OCI-LY3 (cell line): ENCODE data around the gene C5.

Source experiments
- EZH2phosphoT487 ChIP-seq: fragments of 200-600 bp; shearing (Covaris generic); IDR thresholded peaks from 2 replicates; pipeline ENCODE4 v1.6.1; 2018; ENCODE audit warnings: antibody characterized with exemption, mixed run types, low read depth
- TF ChIP-seq, protein P1 (sequence below): fragments of 200-600, 300-600 bp; sonication (generic); IDR thresholded peaks from 2 replicates; pipeline ENCODE4 v1.5.1; 2014; ENCODE audit warnings: antibody characterized with exemption, low read length, low read depth

DNA sequence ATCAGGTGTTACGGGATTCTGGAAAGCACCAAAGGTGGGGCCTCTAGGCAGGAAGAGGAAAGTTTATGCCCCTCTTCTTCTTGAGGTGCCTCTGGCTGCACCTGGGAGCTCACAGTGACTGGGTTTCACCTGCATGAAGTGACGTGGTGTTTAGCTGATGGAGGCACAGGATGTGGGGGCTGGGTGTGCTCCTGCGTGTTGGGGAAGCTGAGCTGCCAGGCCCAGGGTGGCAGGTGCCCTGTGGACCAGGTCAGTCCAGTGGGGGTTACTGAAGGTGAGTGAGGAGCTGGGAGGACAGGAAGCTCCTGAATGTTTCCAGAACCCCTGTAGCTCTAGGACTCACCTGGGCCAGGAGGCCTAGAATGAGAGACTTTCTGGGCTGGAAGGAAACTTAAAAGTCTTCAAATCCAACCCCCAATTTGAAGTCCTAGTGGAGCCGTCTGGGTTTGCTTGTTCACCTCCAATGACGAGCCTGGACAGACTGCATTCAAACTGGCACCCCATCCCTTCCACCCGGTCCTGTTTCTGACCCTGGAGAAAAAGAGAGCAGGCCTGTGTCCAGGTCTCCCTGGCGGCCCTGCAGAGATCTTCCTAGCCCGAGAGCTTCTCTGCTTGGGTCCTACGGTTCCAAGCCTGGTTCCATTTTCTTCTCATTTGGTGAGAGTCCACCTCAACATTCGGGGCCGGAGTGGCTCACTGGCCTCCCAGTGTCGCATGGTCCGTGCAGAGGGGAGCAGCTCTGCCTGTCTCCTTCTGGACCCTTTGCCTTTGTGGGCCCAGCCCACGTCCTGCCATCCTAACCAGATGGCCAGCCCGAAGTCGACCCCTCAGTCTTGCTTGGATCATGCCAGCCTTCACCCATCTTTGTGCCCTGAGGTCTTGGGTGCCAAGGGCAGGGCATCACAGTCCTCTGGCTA is 145.8 kb downstream of the C5 start:
- TF ChIP-seq, protein P1, sequence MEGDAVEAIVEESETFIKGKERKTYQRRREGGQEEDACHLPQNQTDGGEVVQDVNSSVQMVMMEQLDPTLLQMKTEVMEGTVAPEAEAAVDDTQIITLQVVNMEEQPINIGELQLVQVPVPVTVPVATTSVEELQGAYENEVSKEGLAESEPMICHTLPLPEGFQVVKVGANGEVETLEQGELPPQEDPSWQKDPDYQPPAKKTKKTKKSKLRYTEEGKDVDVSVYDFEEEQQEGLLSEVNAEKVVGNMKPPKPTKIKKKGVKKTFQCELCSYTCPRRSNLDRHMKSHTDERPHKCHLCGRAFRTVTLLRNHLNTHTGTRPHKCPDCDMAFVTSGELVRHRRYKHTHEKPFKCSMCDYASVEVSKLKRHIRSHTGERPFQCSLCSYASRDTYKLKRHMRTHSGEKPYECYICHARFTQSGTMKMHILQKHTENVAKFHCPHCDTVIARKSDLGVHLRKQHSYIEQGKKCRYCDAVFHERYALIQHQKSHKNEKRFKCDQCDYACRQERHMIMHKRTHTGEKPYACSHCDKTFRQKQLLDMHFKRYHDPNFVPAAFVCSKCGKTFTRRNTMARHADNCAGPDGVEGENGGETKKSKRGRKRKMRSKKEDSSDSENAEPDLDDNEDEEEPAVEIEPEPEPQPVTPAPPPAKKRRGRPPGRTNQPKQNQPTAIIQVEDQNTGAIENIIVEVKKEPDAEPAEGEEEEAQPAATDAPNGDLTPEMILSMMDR: no peak
- TF ChIP-seq EZH2phosphoT487: no peak
